PC-9 (cell line): Measurements from ENCODE around the gene MUSTN1. TPM values are rescaled to one million over a fixed set of nuclear protein-coding genes. Genes with fewer than 3 reads are reported as not detected.

Experiments
- BruUV-seq: library from RNA; stranded (reverse); fragments of 400-500 nt; replicated peaks from 2 replicates; lab custom pipeline; 2021; lab: Mats Ljungman, UMichigan
- CTCF ChIA-PET: fragments of 300-600 bp; sonication (Branson Sonifier 250); formaldehyde crosslinking; loops from one replicate; lab custom pipeline; 2022; ENCODE audit warnings: antibody characterized with exemption; lab: Charles Lee
- POLR2A ChIA-PET: fragments of 300-600 bp; sonication (Branson Sonifier 250); formaldehyde crosslinking; loops from one replicate; lab custom pipeline; 2022; ENCODE audit warnings: antibody characterized with exemption; ENCODE audit not compliant: unreplicated experiment; lab: Charles Lee
- DNase-seq, 2 experiments: peaks; one replicate each; pipeline versions ENCODE4 v3.0.0 to v3.0.0-alpha.2; 2015 to 2022; ENCODE audit warnings: mixed read lengths in 1 of 2
- H2AFZ ChIP-seq: fragments of 200-600 bp; sonication (generic); 2 replicates; pipeline ENCODE4 v1.8.1; 2017; ENCODE audit warnings: antibody characterized with exemption
- H3F3A ChIP-seq: fragments of 200-600 bp; sonication (generic); 2 replicates; pipeline ENCODE4 v1.8.1; 2017; ENCODE audit warnings: antibody characterized with exemption, mild to moderate bottlenecking, low read depth; ENCODE audit not compliant: insufficient read depth
- H3K27ac ChIP-seq: fragments of 200-600 bp; sonication (generic); 2 replicates; pipeline ENCODE4 v1.6.1; 2016; ENCODE audit warnings: mixed run types
- H3K27me3 ChIP-seq: fragments of 200-600 bp; sonication (generic); 2 replicates; pipeline ENCODE4 v1.6.1; 2016; ENCODE audit warnings: low read depth, mixed run types; ENCODE audit not compliant: insufficient read depth
- H3K36me3 ChIP-seq: fragments of 200-600 bp; sonication (generic); 2 replicates; pipeline ENCODE4 v1.6.1; 2016; ENCODE audit warnings: low read depth, mixed run types
- H3K4me1 ChIP-seq: fragments of 200-600 bp; sonication (generic); replicated peaks from 2 replicates; pipeline ENCODE4 v1.6.1; 2016; ENCODE audit warnings: mixed run types; ENCODE audit not compliant: insufficient read depth
- H3K4me2 ChIP-seq: fragments of 200-600 bp; sonication (generic); 2 replicates; pipeline ENCODE4 v1.6.1; 2017; ENCODE audit warnings: mixed run types
- H3K4me3 ChIP-seq: fragments of 200-600 bp; sonication (generic); 2 replicates; pipeline ENCODE4 v1.6.1; 2016; ENCODE audit warnings: mixed run types
- H3K79me2 ChIP-seq: fragments of 200-600 bp; sonication (generic); 2 replicates; pipeline ENCODE4 v1.6.1; 2017; ENCODE audit warnings: low read depth, mixed run types
- H3K9me2 ChIP-seq: fragments of 200-600 bp; sonication (generic); 2 replicates; pipeline ENCODE4 v1.8.1; 2017; ENCODE audit warnings: mild to moderate bottlenecking; ENCODE audit not compliant: insufficient read depth
- H3K9me3 ChIP-seq: fragments of 200-600 bp; sonication (generic); 2 replicates; pipeline ENCODE4 v1.8.1; 2016; ENCODE audit warnings: low read depth; ENCODE audit not compliant: insufficient read depth
- H4K20me1 ChIP-seq: fragments of 200-600 bp; sonication (generic); 2 replicates; pipeline ENCODE4 v1.8.1; 2017; ENCODE audit not compliant: insufficient read depth
- CTCF ChIP-seq: fragments of 200-600 bp; sonication (generic); conservative IDR thresholded peaks from 2 replicates; pipeline ENCODE4 v1.6.1; 2017; ENCODE audit warnings: mixed run types, antibody characterized with exemption, mild to moderate bottlenecking, moderate library complexity
- EZH2 ChIP-seq: fragments of 200-600 bp; sonication (generic); IDR thresholded peaks from 2 replicates; pipeline ENCODE4 v1.8.0; 2017; ENCODE audit warnings: antibody characterized with exemption, low read depth
- intact Hi-C: fragments of 100-400 bp; cut with micrococcal nuclease; formaldehyde crosslinking; loops from one replicate; pipeline ENCODE4 v1.10.0; 2022; ENCODE audit not compliant: unreplicated experiment
- total RNA-seq: library from RNA; stranded (reverse); gene quantifications from 2 replicates; pipeline ENCODE4 v1.2.3, GENCODE V29; 2021

Gene MUSTN1
- total RNA-seq, 1 experiment from 2014 or later, result not detected

- H3K9me2 ChIP-seq, result no peaks in the 10 kb centered on the region
- H3K36me3 ChIP-seq, result no peaks in the 10 kb centered on the region
- H3K27ac ChIP-seq, result no peak overlapping the region
- H3K9me3 ChIP-seq, result no peaks in the 10 kb centered on the region
- H3K27me3 ChIP-seq, result no peaks in the 10 kb centered on the region
- H3K4me3 ChIP-seq, result no peak overlapping the region
- ChIA-PET POLR2A (no interaction called here), CTCF (no interaction called here)
- no peaks in the 10 kb centered on the region for H4K20me1 ChIP-seq
- no peak overlapping the region for H2AFZ ChIP-seq
- no peak for TF ChIP-seq EZH2
- no peak for TF ChIP-seq CTCF
- no peaks in the 10 kb centered on the region for H3F3A ChIP-seq
- no peak overlapping the region for H3K4me2 ChIP-seq
- no peaks in the 10 kb centered on the region for H3K79me2 ChIP-seq
- DNase-seq, result no peak
- intact Hi-C loops, result no loop called here
- H3K4me1 ChIP-seq, result no peaks in the 10 kb centered on the region
- BruUV-seq, result no TSS peak
Measured at GRCh38 chr3:52879090-52879489, 44.3 kb upstream of the MUSTN1 start.

GRCh38 chr3:52877085-52877484, 42.3 kb upstream of the MUSTN1 start:
- intact Hi-C loops, result no loop called here
- Histone ChIP-seq H3K4me2 (no peak overlapping the region), H3K27ac (no peak overlapping the region), H3K4me1 (no peaks in the 10 kb centered on the region), H3F3A (no peaks in the 10 kb centered on the region), H3K36me3 (no peaks in the 10 kb centered on the region), H3K79me2 (no peaks in the 10 kb centered on the region), H3K9me2 (no peaks in the 10 kb centered on the region), H4K20me1 (no peaks in the 10 kb centered on the region), H3K27me3 (no peaks in the 10 kb centered on the region), H2AFZ (no peak overlapping the region), H3K4me3 (no peak overlapping the region), H3K9me3 (no peaks in the 10 kb centered on the region)
- ChIA-PET POLR2A (no interaction called here), CTCF (no interaction called here)
- DNase-seq, result no peak
- no peak for TF ChIP-seq CTCF
- no peak for TF ChIP-seq EZH2
- BruUV-seq, result no TSS peak

- intact Hi-C loops, result no loop called here
Measured at GRCh38 chr3:52874864-52875587, 40.2 kb upstream of the MUSTN1 start.

More at GRCh38 chr3:52874864-52875587, 40.2 kb upstream of the MUSTN1 start:
- no peaks in the 10 kb centered on the region for H3K36me3 ChIP-seq
- H2AFZ ChIP-seq, result no peak overlapping the region
- no TSS peak for BruUV-seq
- POLR2A ChIA-PET, result interaction anchor here (0.6 kb wide), 1 partner anchor 1731 kb away, joined by 3 read pairs; no protein-coding TSS in a partner anchor
- no peaks in the 10 kb centered on the region for H3F3A ChIP-seq
- no peaks in the 10 kb centered on the region for H3K9me2 ChIP-seq
- no peak overlapping the region for H3K4me2 ChIP-seq
- H3K9me3 ChIP-seq, result no peaks in the 10 kb centered on the region
- H3K4me1 ChIP-seq, result no peaks in the 10 kb centered on the region
- CTCF ChIA-PET, result no interaction called here
- H4K20me1 ChIP-seq, result no peaks in the 10 kb centered on the region
- no peak for DNase-seq
- H3K27ac ChIP-seq, result no peak overlapping the region
- no peak overlapping the region for H3K4me3 ChIP-seq
- no peaks in the 10 kb centered on the region for H3K27me3 ChIP-seq
- TF ChIP-seq EZH2, result no peak
- TF ChIP-seq CTCF, result no peak
- H3K79me2 ChIP-seq, result no peaks in the 10 kb centered on the region
